Activated T-helper 9 cell treated with anti-CD3 and anti-CD28 coated beads, Interleukin-2, amount 50 U/mL, for 16 hours (primary cell): Measurements from ENCODE around the gene SLC17A8.
"Not testable (repeated sequence)": the region's sequence is repeated elsewhere in the genome, so short reads cannot be mapped to it uniquely, and the experiment has no call there.

ENCODE experiments used
- DNase-seq: peaks from one replicate; pipeline ENCODE4 v3.0.0-alpha.2; 2020; ENCODE audit warnings: low read depth

The SLC17A8 gene

DNA sequence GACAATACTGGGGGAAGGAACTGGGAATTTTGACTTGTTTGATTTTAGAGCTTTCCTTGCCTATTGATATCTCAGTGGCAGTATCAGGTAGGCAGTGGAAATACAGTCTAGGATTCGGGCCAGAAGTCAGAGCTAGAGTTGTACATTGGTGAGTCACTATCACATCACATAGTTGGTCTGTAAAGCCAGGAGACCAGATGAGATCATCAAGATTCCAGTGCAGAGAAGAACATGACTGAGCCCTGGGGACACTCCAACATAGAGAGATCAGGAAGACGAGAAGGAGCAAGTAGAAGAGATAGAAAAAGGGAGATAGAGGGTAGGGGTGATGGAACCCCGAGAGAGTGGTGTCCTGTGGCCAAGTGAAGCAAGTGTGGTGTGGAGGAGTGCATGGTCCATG lies 70.2 kb downstream of the SLC17A8 start:
- DNase-seq, result no peak

DNA sequence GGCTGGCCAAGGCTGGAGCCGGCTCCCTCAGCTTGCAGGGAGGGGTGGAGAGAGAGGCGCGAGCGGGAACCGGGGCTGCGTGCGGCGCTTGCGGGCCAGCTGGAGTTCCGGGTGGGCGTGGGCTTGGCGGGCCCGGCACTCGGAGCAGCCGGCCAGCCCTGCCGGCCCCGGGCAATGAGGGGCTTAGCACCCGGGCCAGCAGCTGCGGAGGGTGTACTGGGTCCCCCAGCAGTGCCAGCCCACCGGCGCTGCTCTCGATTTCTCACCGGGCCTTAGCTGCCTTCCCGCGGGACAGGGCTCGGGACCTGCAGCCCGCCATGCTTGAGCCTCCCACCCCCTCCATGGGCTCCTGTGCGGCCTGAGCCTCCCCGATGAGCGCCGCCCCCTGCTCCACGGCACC lies 73.4 kb downstream of the SLC17A8 start:
- DNase-seq, result not testable (repeated sequence)

DNA sequence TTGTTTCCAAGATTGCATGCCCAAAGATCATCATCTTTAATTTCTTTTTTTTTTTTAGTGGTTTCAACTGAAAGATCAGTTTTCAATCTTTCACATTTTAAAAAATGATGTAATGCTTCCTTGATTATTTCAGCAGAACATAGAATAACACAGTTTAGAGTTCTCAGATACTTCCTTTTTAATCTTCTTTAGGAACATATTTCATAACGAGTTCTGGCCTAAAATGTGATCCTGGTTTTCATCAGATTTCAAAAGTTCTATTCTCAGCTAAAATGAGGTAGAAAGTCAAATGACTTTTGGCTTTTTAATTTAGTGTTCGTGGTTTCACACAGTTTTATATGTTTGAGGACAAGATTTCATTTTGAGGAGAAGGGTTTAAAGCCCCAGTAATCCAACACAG lies 76.8 kb downstream of the SLC17A8 start:
- DNase-seq, result no peak

DNA sequence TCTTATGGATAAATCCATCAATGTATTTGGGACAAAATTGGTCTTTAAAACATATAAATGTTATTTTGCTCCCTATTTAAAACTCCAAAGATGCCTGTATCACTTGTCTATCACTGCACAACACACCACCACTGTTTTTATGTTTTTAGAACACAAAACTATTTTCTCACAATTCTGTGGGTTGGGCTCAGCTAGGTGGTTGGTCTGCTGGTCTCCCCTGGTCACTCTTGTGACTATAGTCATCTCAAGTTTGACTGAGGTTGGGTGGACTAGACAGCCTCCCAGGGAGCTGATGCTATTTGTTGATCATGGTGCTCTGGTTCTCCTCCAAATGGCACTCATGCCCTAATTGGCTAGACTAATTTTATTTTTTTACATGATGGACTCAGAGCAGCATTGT lies 77.3 kb downstream of the SLC17A8 start:
- DNase-seq, result no peak

DNA sequence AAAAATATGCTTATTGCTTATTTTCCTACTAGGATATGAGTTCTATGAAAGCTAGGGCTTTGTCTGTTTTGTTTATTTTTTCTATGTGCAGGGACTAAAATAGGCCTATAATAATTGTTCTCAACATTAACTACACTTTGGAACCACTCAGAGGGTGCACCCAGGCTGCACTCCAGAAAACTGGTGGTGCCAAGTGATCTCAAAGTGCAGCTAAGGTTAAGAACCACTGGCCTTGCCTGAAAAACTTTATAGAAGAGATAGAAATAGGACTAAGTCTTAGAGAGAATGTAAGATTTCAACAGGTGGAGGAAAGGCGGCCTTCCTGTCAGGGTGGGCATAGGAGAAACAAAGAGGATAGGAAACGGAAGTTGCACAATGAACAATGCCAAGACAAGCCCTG lies 79.1 kb downstream of the SLC17A8 start:
- DNase-seq, result no peak

DNA sequence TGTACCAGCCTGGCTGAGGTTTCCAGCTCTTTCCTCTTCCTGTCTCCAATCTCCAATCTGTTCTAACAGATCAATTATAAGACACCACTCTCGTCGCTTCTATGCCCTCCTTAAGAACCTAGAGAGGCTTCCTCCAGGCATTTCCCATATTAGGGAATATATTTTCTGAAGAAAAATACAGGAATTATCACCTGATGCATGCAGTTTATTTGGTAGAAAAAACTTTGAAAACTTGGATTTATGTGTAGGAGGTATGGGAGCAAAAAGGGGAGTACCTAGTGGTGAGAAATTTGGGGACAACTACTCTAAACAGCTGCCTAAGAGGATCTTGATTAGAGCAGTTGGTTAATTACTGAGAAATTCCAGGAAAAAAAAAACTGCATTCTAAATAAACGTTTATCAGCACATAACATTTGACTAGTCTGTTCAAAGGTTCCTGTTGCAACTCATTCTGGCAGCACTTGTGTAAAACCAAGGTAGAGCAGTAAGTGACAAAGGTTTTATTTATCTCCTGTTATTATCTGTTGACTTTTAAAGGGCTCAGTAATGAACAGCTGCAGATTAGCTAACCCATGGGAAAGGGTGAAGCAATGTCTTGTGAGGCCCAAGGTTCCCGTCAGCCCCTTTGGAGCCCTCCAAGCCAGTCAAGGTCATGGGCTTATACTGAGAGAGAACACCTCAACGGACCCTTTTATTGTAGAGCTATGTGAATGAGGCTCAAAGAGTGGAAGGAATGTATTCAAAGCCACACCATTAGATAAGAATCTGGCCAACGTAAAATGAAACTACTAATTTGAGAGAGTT lies 80.4 kb downstream of the SLC17A8 start:
- no peak for DNase-seq

DNA sequence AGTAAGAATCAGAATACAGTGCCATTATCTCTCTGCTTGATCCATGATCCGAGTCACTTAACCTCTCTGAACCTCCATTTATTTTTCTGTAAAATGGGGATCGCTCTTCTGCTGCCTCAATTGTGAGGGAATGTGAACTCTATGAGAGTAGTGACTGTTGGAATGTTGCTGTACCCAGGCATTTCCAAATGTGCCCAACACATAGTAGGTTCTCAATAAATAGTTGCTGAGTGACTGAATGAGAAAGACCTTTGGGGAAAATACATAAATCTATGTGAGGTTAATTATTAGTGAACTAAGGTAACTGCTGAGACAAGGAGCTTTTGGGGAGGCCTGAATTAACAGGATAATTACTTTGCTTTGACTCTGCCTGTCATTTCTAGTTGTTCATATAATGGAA lies 82.9 kb downstream of the SLC17A8 start:
- no peak for DNase-seq

DNA sequence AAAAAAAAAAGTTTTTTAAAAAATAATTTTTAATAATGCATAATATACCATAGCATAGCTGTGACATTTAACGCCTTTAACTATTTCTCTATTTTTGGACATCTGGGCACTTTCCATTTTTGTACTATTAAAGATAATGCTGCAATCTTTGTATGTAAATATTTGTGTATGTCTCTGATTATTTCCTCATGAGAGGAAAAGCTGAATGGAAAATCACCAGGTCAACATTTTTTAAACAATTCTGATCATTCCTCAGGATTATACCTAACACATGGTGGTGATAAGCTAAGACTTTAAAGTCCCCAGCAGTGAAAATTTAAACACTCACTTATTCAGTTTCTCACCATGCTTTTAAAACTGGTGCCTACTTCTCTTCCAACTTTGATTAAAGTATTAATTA lies 85.5 kb downstream of the SLC17A8 start:
- no peak for DNase-seq

DNA sequence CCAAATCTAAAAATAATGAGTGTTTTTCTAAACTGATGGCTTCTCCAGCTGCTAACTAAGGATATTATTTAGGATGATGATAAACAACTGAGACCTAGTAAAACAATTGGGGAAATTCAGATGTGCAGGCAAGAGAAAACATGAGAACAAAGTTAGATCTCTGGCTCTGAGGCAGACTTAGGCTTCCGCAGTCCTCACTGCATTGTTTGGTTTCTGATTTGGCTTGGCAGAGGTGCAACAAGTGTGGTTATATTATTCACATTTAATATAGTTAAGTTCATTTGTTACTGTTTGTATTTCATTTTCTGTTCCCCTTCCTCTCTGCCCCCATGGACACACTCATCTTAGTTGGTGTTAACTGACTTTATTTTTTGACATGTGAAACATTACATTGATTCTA lies 86.6 kb downstream of the SLC17A8 start:
- DNase-seq, result no peak

DNA sequence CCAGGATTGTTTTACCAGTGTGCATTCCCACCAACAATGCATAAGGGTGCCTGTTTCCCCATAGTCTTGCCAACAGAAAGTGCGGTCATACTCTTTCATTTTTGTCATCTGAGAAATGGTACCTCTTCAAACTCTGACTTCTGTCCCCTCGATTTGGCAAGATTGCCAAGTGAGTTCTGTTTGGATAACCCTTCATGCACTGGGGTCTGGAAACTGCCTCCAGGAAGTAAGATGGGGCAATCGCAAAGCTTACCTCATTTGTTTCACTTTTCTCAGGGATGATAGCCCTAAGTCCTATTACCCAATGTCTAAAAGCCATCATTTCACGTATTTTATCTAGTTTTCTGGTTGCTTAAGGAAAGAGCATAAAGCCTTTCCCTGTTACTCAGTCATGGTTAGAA lies 88.2 kb downstream of the SLC17A8 start:
- DNase-seq, result no peak

DNA sequence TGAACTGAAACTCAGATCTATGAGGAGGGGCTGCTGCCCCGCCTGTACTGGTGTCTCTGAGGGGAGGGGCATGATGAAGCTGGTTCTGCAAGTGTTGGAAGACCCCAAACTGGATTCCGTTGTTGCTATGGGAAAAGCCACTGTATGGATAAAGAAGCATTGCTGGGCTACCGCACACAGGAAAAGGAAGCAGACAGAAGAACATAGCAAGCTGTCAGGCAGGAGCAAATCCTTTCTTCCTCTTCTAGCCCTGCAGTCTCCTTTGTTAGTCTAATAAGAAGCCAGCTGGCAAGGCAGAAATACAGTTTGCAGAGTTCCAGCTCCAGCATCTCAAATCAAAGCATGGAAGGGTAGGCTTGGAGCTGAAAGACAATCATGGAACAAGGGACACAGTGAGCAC lies 90.5 kb downstream of the SLC17A8 start:
- DNase-seq, result no peak

DNA sequence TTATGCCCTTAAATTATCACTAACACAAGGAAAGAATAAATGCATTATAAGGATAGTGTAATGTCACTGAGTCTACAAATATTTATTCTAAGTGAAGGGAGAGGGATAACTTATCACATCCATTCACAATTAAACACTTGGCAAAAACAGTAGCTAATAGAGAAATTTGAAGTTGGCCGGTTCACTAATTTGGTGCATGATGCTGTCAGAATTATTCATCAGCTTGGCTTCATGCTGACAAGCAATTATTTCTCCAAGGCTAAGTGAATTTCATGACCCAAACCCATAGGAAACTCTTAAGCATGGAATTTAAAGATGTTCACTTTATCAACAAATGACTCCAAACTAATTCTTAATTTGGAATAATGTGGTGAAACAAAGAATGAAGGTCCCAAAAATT lies 91.8 kb downstream of the SLC17A8 start:
- DNase-seq, result no peak

DNA sequence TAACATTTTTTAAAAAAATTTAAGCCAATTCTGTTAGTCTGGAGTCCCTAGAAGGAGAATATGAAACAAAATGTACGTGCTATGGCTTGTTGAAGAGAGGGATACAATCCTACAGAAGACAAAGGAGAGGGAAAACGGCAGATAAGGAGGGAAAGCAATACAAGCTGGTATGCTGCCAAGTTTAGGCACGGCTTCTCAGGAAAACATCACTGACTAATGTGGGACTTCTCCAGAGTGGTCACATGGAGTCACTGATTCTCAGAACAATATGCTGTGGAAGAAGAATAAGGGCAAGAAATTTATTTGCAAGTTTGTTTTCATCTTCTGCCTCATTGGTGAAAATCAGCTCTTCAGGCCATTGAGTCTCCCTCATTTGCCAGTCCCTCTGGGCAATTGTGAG lies 93.9 kb downstream of the SLC17A8 start:
- DNase-seq, result no peak

DNA sequence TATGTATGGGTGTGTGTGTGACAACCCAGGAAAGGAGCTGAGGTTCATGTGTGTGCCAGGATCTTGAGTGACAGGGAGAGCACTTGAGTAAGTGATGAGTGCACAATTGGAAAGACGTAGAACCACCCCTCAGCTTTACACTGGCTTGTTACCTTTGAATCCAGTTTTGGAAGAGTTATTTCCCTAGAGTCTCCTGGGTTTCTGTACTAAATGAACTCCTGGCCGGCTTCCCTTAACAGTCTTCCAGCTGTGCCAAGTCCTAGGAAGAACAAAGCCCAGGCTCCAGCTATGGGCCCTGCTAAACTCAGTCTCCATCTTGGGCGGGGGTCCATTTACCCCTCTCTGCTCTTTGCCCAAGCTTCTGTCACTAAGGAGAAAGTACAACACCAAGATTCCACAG lies 97.1 kb downstream of the SLC17A8 start:
- no peak for DNase-seq

DNA sequence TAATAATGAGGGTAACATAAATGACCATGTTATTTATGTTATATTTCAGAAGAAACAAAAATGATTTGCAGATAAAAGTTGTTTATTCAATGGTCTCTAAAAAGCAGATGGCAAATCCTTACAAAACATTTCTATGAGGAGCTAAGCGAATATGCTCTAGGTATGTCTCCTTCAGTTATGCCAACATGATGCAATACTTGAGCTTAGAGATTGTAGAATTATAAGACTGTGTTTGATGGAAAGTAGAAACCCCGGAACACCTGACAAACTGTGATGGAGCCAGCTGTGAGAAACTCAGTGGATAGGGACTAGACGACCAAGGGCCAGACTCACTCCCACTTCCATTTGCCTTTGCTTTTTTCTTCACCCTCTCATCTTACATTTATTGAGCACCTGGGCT lies 99.0 kb downstream of the SLC17A8 start:
- no peak for DNase-seq

DNA sequence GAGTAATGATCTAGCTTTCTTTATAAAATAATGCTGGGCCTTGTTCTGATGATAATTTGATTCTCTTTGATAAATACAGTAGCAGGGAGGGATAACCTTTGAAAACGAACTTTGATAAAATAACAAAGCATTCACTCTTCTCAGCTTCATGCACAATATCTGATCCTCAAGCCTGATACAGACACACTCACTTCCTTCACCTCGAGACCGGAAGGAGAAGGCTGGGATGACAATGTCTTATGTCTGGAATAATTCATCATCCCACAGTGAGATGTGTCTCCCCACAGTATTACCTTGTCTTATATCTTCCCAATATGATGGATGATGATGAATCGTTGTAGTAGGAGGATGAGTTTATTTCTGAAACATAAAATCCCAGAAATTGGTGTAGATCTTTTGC lies 101.3 kb downstream of the SLC17A8 start:
- no peak for DNase-seq

DNA sequence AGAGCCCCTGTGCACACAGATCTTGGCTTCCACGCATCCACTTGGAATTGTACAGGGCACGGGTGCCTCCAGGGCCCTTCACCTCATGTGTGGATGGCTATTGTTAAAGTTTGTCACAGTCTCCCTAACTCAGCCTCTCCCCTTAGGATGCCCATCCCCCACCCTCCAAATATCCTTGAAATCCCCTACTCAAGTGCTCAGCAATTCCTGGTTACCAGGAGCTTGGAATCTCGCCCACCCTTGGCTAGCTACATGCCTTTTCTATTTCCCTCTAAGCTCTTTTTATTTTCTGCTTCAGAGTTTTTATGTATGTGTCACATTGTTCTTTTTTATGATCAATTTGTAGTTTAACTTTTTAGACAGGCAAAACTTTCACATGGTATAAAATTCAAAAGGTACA lies 103.8 kb downstream of the SLC17A8 start:
- no peak for DNase-seq

DNA sequence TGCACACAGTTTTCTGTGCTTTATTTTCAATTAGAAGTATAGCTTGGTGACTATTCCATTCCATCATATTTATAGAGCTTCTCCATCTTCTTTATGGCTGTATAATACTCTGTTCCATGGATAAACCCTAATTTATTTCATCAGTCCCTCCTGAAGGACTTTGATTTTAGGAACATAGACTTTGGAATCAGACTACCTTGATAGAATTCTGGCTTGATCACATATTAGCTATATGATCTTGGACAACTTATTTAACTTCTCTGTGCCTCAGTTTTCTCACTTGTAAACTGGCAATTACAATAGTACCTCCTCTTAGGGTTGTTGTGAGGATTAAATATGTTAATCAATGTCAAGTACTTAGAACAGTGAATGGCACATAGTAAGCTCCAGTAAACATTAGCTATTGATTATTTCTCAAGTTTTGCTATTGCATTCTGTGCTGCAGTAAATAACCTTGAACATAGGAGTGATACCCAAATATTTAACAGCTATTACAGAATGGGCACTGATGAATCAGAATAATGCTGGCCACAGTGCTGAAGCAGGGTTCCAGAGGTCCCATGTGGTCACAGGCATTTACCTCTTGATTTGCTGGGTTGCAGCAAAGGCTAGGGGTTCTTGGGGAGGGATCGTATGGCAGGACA lies 104.6 kb downstream of the SLC17A8 start:
- no peak for DNase-seq

DNA sequence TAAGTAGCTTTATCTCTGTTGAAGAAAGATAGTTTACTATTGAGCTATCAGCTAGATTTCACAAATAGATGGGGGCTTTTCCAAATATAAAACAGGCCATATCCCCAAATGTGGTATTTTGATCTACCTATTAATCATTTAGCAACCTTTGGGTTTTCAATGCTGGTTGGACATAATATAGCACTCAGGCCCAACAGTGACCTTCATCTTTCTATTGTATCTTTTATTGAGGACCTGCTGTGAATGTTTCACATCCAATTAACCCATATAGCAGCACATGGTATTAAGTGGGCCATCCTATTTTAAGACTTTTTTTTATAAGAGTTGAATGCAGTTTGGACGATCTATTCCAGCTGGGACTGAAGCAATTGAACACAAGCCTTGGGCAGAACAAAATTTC lies 106.8 kb downstream of the SLC17A8 start:
- no peak for DNase-seq

DNA sequence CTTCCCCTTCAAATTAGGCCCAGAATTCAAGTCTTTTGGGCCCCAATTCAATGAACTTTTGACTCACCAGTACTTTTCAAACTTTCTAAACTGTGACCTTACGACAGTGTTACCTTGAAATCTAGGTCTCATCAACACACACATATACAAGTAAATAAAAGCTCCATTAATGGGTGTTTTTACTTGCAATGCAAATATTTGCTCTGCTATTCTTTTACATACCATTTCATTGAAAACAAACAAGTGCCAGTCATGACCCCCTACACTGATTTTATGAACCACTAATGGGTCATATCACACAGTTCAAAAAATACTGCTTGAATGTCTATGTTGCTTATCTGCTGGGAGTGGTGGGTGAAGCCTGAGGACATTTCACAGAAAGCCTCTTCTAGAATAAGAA lies 107.7 kb downstream of the SLC17A8 start:
- DNase-seq, result no peak

DNA sequence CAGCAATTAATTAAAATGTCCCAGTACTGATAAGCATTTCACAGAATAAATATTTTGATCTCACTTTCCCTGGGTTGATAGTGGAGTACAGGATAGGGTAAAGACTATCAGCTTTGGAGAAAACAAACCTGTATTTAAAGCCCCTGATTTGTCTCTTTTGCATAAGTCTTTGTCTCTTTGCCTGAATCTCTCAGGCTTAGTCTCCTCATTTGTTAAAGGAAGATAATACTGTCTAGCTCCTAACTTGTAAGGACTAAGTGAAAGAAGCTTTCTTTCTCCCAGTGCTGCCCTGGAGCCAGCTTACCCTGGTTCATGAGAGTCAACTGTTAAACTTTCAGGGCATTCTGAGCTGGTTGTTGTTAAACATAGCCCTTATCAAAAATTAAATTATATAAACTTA lies 111.3 kb downstream of the SLC17A8 start:
- no peak for DNase-seq
